ENCODE data around the gene SPCS1.

SPCS1 gene

GRCh38 chr3:52695798-52696671, 9.9 kb upstream of the SPCS1 start:
- H3K9ac ChIP-seq (ENCODE audit: low read length), result no peak overlapping the region
- H3K27me3 ChIP-seq (replicated peaks; ENCODE audit: control insufficient read depth, insufficient read depth, low read length), result no peaks in the 10 kb centered on the region
- H3K4me1 ChIP-seq (ENCODE audit: control insufficient read depth, insufficient read depth, low read length), result peaks cover 7% of the 10 kb centered on the region
- H3K36me3 ChIP-seq (ENCODE audit: control insufficient read depth, insufficient read depth, low read length, severe bottlenecking), result peaks cover 78% of the 10 kb centered on the region
- DNase-seq (ENCODE audit: low read depth), result no peak
- no peaks in the 10 kb centered on the region for H3K9me3 ChIP-seq (ENCODE audit: control insufficient read depth, low read length)
- H3K4me3 ChIP-seq (ENCODE audit: low read length), result no peak overlapping the region

- H3K36me3 ChIP-seq (ENCODE audit: control insufficient read depth, insufficient read depth, low read length, severe bottlenecking), result peaks cover 69% of the 10 kb centered on the region
Observed at GRCh38 chr3:52696830-52697631, 8.9 kb upstream of the SPCS1 start.

GRCh38 chr3:52697632-52697965, 8.3 kb upstream of the SPCS1 start:
- Histone ChIP-seq H3K36me3 (ENCODE audit: control insufficient read depth, insufficient read depth, low read length, severe bottlenecking) (peaks cover 63% of the 10 kb centered on the region), H3K9ac (ENCODE audit: low read length) (no peak overlapping the region), H3K9me3 (ENCODE audit: control insufficient read depth, low read length) (no peaks in the 10 kb centered on the region), H3K27me3 (replicated peaks; ENCODE audit: control insufficient read depth, insufficient read depth, low read length) (no peaks in the 10 kb centered on the region), H3K4me1 (ENCODE audit: control insufficient read depth, insufficient read depth, low read length) (peaks cover 7% of the 10 kb centered on the region), H3K4me3 (ENCODE audit: low read length) (no peak overlapping the region)
- no peak for DNase-seq (ENCODE audit: low read depth)

More at GRCh38 chr3:52696830-52697631, 8.9 kb upstream of the SPCS1 start:
- no peaks in the 10 kb centered on the region for H3K9me3 ChIP-seq (ENCODE audit: control insufficient read depth, low read length)
- no peak for DNase-seq (ENCODE audit: low read depth)
- peaks cover 7% of the 10 kb centered on the region for H3K4me1 ChIP-seq (ENCODE audit: control insufficient read depth, insufficient read depth, low read length)
- no peaks in the 10 kb centered on the region for H3K27me3 ChIP-seq (replicated peaks; ENCODE audit: control insufficient read depth, insufficient read depth, low read length)
- H3K4me3 ChIP-seq (ENCODE audit: low read length), result no peak overlapping the region
- no peak overlapping the region for H3K9ac ChIP-seq (ENCODE audit: low read length)

DNA sequence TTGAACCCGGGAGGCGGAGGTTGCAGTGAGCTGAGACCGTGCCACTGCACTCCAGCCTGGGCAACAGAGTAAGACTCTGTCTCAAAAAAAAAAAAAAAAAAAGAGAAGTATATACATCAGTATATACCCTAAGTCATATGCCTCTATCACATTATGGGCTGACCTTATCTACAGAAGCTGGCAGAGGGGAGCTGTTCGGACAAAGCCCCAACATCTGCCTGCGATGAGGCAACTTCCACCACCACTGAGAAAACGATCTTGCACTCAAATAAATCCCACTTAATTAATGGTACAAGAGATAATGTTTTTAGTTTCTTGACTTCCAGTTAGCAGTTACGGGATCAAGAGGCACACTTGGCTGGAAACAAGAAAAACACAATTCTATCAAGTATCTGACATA, 2.6 kb upstream of the SPCS1 start:
- DNase-seq (ENCODE audit: low read depth), result no peak
- Histone ChIP-seq H3K4me3 (ENCODE audit: low read length) (peak overlapping the region; percentile 96), H3K27me3 (replicated peaks; ENCODE audit: control insufficient read depth, insufficient read depth, low read length) (no peaks in the 10 kb centered on the region), H3K9me3 (ENCODE audit: control insufficient read depth, low read length) (no peaks in the 10 kb centered on the region), H3K9ac (ENCODE audit: low read length) (peak overlapping the region; percentile 97), H3K4me1 (ENCODE audit: control insufficient read depth, insufficient read depth, low read length) (peaks cover 27% of the 10 kb centered on the region), H3K36me3 (ENCODE audit: control insufficient read depth, insufficient read depth, low read length, severe bottlenecking) (peaks cover 18% of the 10 kb centered on the region)

DNA sequence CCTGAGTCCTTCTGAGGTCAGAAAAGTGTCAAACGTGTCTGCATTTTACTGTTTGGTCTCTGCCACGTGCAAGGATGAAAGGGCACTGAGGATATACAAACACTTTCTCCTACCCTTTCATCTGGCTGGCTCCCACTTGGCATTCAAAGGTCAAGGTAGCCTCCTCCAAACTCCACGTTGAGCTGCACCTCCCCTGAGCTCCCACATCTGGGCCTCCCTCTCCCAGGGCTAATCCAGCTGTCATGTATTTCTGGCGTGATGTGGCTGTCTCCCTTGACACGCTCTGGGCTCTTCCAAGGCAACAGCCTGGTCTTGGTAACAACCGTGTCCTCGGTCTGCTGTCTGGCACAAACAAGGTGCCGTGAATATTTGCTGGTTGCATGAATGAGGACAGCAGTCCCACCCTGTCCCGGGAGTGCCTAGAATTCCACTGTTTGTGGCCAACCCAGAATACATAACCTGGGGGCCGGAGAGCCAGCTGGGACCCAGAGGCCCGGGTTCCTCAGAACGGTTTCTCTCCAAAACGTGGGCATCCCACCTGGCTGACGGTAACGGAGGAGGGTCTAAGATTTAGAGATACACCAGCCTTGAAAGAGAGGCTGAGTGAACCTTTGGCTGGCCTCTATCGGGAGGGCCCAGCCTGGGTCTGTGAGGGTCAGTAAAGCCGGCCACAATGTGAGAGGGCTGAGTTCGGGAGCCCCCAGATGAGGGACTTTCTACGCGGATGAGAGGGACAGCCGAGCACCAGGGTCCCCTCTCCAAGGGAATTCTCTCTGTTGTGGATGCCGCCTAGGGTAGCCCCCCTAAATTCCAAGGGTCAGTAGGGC, 1.1 kb upstream of the SPCS1 start:
- peaks cover 23% of the 10 kb centered on the region for H3K36me3 ChIP-seq (ENCODE audit: control insufficient read depth, insufficient read depth, low read length, severe bottlenecking)
- peaks cover 27% of the 10 kb centered on the region for H3K4me1 ChIP-seq (ENCODE audit: control insufficient read depth, insufficient read depth, low read length)
- DNase-seq (ENCODE audit: low read depth), result peak; percentile 77
- no peaks in the 10 kb centered on the region for H3K27me3 ChIP-seq (replicated peaks; ENCODE audit: control insufficient read depth, insufficient read depth, low read length)
- H3K4me3 ChIP-seq (ENCODE audit: low read length), result peak overlapping the region; percentile 96
- peak overlapping the region; percentile 97 for H3K9ac ChIP-seq (ENCODE audit: low read length)
- no peaks in the 10 kb centered on the region for H3K9me3 ChIP-seq (ENCODE audit: control insufficient read depth, low read length)

GRCh38 chr3:52705438-52705687, 543 bp upstream of the SPCS1 start:
- Histone ChIP-seq H3K9me3 (ENCODE audit: control insufficient read depth, low read length) (no peaks in the 10 kb centered on the region), H3K36me3 (ENCODE audit: control insufficient read depth, insufficient read depth, low read length, severe bottlenecking) (peaks cover 19% of the 10 kb centered on the region), H3K4me3 (ENCODE audit: low read length) (peak overlapping the region; percentile 96), H3K9ac (ENCODE audit: low read length) (peak overlapping the region; percentile 97), H3K4me1 (ENCODE audit: control insufficient read depth, insufficient read depth, low read length) (peaks cover 27% of the 10 kb centered on the region), H3K27me3 (replicated peaks; ENCODE audit: control insufficient read depth, insufficient read depth, low read length) (no peaks in the 10 kb centered on the region)
- DNase-seq (ENCODE audit: low read depth), result no peak

- DNase-seq (ENCODE audit: low read depth), result no peak
- peak overlapping the region; percentile 97 for H3K9ac ChIP-seq (ENCODE audit: low read length)
- H3K36me3 ChIP-seq (ENCODE audit: control insufficient read depth, insufficient read depth, low read length, severe bottlenecking), result peaks cover 27% of the 10 kb centered on the region
- H3K4me1 ChIP-seq (ENCODE audit: control insufficient read depth, insufficient read depth, low read length), result peaks cover 27% of the 10 kb centered on the region
- H3K27me3 ChIP-seq (replicated peaks; ENCODE audit: control insufficient read depth, insufficient read depth, low read length), result no peaks in the 10 kb centered on the region
- no peaks in the 10 kb centered on the region for H3K9me3 ChIP-seq (ENCODE audit: control insufficient read depth, low read length)
- peak overlapping the region; percentile 96 for H3K4me3 ChIP-seq (ENCODE audit: low read length)
Observed at GRCh38 chr3:52707585-52707984, 1.7 kb downstream of the SPCS1 start.

DNA sequence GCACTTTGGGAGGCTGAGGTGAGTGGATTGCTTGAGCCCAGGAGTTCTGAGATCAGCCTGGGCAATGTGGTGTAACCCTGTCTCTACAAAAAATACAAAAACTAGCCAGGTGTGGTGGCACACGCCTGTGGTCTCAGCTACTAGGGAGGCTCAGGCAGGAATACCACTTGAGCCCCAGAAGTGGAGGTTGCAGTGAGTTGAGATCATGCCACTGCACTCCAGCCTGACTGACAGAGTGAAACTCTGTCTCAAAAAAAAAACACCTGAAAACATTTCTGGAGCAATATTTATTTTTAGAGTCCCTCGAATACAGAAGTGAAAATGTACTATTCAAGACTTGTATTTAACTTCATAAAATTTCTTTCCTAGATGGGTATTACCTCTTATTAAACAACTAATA, 4.6 kb downstream of the SPCS1 start:
- no peak for DNase-seq (ENCODE audit: low read depth)
- Histone ChIP-seq H3K9me3 (ENCODE audit: control insufficient read depth, low read length) (no peaks in the 10 kb centered on the region), H3K4me3 (ENCODE audit: low read length) (no peak overlapping the region), H3K9ac (ENCODE audit: low read length) (no peak overlapping the region), H3K36me3 (ENCODE audit: control insufficient read depth, insufficient read depth, low read length, severe bottlenecking) (peaks cover 27% of the 10 kb centered on the region), H3K27me3 (replicated peaks; ENCODE audit: control insufficient read depth, insufficient read depth, low read length) (no peaks in the 10 kb centered on the region), H3K4me1 (ENCODE audit: control insufficient read depth, insufficient read depth, low read length) (peaks cover 14% of the 10 kb centered on the region)

DNA sequence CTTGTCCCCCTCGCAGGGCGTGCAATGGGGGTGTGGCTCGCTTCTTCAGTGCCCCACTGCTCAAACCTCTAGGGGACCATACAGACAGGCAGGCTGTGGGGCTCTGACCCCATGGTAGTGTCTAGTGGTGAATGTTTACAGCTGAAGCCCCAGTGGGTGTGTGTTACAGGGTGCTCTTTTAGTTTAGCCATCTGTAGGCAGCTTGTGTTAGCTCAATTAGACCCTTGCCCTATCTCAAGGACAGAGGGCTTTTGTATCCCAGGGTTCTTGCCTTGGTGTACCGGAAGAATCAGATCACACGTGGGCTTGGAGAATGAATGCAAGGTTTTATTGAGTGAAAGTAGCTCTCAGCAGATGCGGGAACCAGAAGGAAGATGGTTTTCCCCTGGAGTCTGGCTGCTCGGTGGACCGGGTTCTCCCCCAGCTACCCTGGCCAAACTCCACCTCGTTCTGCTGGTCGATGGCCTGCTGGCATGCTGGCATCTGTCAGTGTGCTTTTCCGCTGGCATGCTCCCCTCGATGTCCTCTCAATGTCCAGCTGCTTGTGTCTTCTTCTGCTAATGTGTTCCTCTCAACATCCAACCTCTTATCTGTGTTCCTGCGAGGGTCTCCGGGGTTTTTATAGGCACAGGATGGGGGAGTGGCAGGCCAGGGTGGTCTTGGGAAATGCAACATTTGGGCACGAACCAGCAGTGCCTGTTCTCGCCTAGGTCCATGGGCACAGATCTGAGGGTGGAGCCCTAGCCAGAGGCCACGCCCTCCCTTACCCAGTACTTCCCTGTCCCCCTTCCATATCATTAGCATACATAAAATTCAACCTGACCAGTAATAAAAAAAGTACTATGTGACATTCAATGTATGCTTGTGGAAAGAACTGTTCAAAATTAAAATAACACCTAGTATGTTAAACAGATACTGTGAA, 6.6 kb downstream of the SPCS1 start:
- no peak for DNase-seq (ENCODE audit: low read depth)
- no peak overlapping the region for H3K4me3 ChIP-seq (ENCODE audit: low read length)
- H3K36me3 ChIP-seq (ENCODE audit: control insufficient read depth, insufficient read depth, low read length, severe bottlenecking), result peaks cover 26% of the 10 kb centered on the region

GRCh38 chr3:52714335-52715302, 8.7 kb downstream of the SPCS1 start:
- Histone ChIP-seq H3K27me3 (replicated peaks; ENCODE audit: control insufficient read depth, insufficient read depth, low read length) (no peaks in the 10 kb centered on the region), H3K36me3 (ENCODE audit: control insufficient read depth, insufficient read depth, low read length, severe bottlenecking) (peaks cover 10% of the 10 kb centered on the region), H3K9ac (ENCODE audit: low read length) (no peak overlapping the region), H3K4me3 (ENCODE audit: low read length) (no peak overlapping the region), H3K9me3 (ENCODE audit: control insufficient read depth, low read length) (peaks cover under 1% of the 10 kb centered on the region), H3K4me1 (ENCODE audit: control insufficient read depth, insufficient read depth, low read length) (no peaks in the 10 kb centered on the region)
- no peak for DNase-seq (ENCODE audit: low read depth)

More for the DNA sequence above, 6.6 kb downstream of the SPCS1 start:
- peaks cover 6% of the 10 kb centered on the region for H3K4me1 ChIP-seq (ENCODE audit: control insufficient read depth, insufficient read depth, low read length)
- no peak overlapping the region for H3K9ac ChIP-seq (ENCODE audit: low read length)
- no peaks in the 10 kb centered on the region for H3K27me3 ChIP-seq (replicated peaks; ENCODE audit: control insufficient read depth, insufficient read depth, low read length)
- H3K9me3 ChIP-seq (ENCODE audit: control insufficient read depth, low read length), result no peaks in the 10 kb centered on the region

Measured in adipocyte (in vitro differentiated cells).